MCF 10A (cell line): ENCODE data around the gene TFF2. TPM values are rescaled to one million over a fixed set of nuclear protein-coding genes. Genes with fewer than 3 reads are reported as not detected.

Experiments
- BruUV-seq: library from RNA; stranded (reverse); fragments of 400-500 nt; replicated peaks from 2 replicates; lab custom pipeline; 2021; lab: Mats Ljungman, UMichigan
- CTCF ChIA-PET: fragments of 300-600 bp; sonication (Branson Sonifier 250); formaldehyde crosslinking; extraction: SDS; loops from one replicate; lab custom pipeline; 2021; ENCODE audit warnings: antibody characterized with exemption, inconsistent platforms; lab: Yijun Ruan, JAX
- POLR2A ChIA-PET: fragments of 300-600, 350-650 bp; sonication (Branson Sonifier 250); formaldehyde crosslinking; extraction: SDS; loops from one replicate; lab custom pipeline; 2020; ENCODE audit warnings: antibody characterized with exemption, inconsistent platforms; lab: Yijun Ruan, JAX
- DNase-seq: peaks from one replicate; pipeline ENCODE4 v3.0.0-alpha.2; 2018; ENCODE audit not compliant: unreplicated experiment
- H3K27ac Mint-ChIP-seq: one replicate; pipeline ENCODE4 v1.8.0; 2022; ENCODE audit warnings: mild to moderate bottlenecking, low read depth, mixed read lengths; ENCODE audit not compliant: unreplicated experiment
- H3K27me3 Mint-ChIP-seq: one replicate; pipeline ENCODE4 v1.8.0; 2022; ENCODE audit warnings: mixed read lengths; ENCODE audit not compliant: insufficient read depth, unreplicated experiment
- H3K36me3 Mint-ChIP-seq: one replicate; pipeline ENCODE4 v1.8.0; 2022; ENCODE audit warnings: mild to moderate bottlenecking, moderate library complexity, mixed read lengths; ENCODE audit not compliant: insufficient read depth, unreplicated experiment
- H3K4me1 Mint-ChIP-seq: one replicate; pipeline ENCODE4 v1.8.0; 2022; ENCODE audit warnings: mixed read lengths; ENCODE audit not compliant: insufficient read depth, unreplicated experiment
- H3K4me3 Mint-ChIP-seq: one replicate; pipeline ENCODE4 v1.8.0; 2022; ENCODE audit warnings: mild to moderate bottlenecking, moderate library complexity, mixed read lengths; ENCODE audit not compliant: unreplicated experiment
- H3K9me3 Mint-ChIP-seq: one replicate; pipeline ENCODE4 v1.8.0; 2022; ENCODE audit warnings: mixed read lengths; ENCODE audit not compliant: unreplicated experiment
- CTCF ChIP-seq: fragments of 200-600 bp; IDR thresholded peaks from one replicate; pipeline ENCODE4 v1.8.0; 2022; ENCODE audit warnings: antibody characterized with exemption, mild to moderate bottlenecking; ENCODE audit not compliant: unreplicated experiment
- intact Hi-C: fragments of 100-400 bp; cut with micrococcal nuclease; formaldehyde crosslinking; loops from 2 replicates; pipeline ENCODE4 v1.14.1; 2022
- total RNA-seq: library from RNA; stranded (reverse); gene quantifications from 2 replicates; pipeline ENCODE4 v1.2.3, GENCODE V29; 2022

TFF2 gene
- total RNA-seq, 1 experiment from 2014 or later = not detected

DNA sequence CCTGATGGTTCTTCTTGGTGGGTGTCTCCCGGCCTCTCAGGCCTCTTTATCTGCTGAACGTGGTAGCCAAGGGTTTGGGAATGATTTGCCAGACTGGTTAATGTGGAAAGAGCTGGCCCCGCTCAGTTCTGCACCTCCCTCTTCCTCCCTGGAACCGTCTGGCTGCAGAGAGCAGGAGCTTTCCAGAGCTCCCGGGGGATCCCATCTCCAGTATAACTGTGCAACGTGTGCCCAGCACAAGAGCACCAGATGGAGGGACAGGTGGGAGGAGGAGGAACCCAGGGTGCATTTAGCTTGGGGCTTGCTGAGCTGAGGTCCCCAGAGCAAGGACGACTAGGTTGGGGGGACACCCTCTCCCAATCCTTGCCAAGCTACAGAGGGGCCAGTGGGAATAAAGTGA lies 10.5 kb upstream of the TFF2 start:
- Mint-ChIP-seq H3K9me3 (no peaks in the 10 kb centered on the region), H3K4me1 (no peaks in the 10 kb centered on the region), H3K36me3 (no peaks in the 10 kb centered on the region), H3K27ac (no peak overlapping the region), H3K27me3 (peaks cover 20% of the 10 kb centered on the region), H3K4me3 (no peak overlapping the region)
- no peak for DNase-seq
- ChIA-PET CTCF (interaction anchor here (0.6 to 1.4 kb wide), 2 partner anchors 12 to 27 kb away, joined by 3 read pairs; no protein-coding TSS in a partner anchor), POLR2A (no interaction called here)
- BruUV-seq = no TSS peak
- TF ChIP-seq CTCF = no peak
- intact Hi-C loops = no loop called here

- ChIA-PET CTCF (interaction anchor here (0.7 kb wide), 1 partner anchor 98 kb away, joined by 3 read pairs; no protein-coding TSS in a partner anchor), POLR2A (no interaction called here)
- BruUV-seq = no TSS peak
- Mint-ChIP-seq H3K36me3 (no peaks in the 10 kb centered on the region), H3K9me3 (no peaks in the 10 kb centered on the region), H3K4me3 (no peak overlapping the region), H3K27ac (no peak overlapping the region), H3K27me3 (peaks cover 22% of the 10 kb centered on the region), H3K4me1 (no peaks in the 10 kb centered on the region)
- intact Hi-C loops = no loop called here
- TF ChIP-seq CTCF = no peak
- DNase-seq = no peak
Observed at GRCh38 chr21:42360317-42360716, 9.5 kb upstream of the TFF2 start.

GRCh38 chr21:42358937-42359336 lies 8.1 kb upstream of the TFF2 start:
- ChIA-PET POLR2A (interaction anchor here (0.6 kb wide), 1 partner anchor 358 kb away, joined by 4 read pairs; no protein-coding TSS in a partner anchor), CTCF (interaction anchor here (0.6 kb wide), 1 partner anchor 234 kb away, joined by 3 read pairs; no protein-coding TSS in a partner anchor)
- H3K36me3 Mint-ChIP-seq = no peaks in the 10 kb centered on the region
- no peak for DNase-seq
- intact Hi-C loops = no loop called here
- no peak overlapping the region for H3K27ac Mint-ChIP-seq
- peaks cover 7% of the 10 kb centered on the region for H3K9me3 Mint-ChIP-seq
- no TSS peak for BruUV-seq
- TF ChIP-seq CTCF = no peak
- H3K4me1 Mint-ChIP-seq = no peaks in the 10 kb centered on the region
- H3K4me3 Mint-ChIP-seq = no peak overlapping the region
- H3K27me3 Mint-ChIP-seq = peaks cover 27% of the 10 kb centered on the region

DNA sequence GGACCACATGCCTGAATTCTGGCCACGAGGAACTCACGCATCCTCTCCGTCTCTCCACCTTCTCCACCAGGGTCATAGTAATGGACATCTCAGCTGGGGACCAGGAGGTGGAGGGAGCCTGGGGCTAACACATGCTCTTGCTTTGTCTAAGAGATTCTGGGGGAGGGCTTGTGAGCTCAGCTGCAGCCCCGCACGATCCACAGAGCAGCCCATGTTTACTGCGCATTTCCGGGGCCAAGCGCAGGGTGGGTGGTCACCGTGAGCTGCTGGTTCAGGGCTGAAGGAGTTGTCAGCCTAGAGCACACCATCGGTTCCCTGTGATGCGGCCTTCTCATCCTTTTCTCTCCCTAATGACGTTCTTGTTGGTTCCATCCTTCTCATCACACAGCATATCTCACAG lies 7.5 kb upstream of the TFF2 start:
- Mint-ChIP-seq H3K9me3 (peaks cover 13% of the 10 kb centered on the region), H3K36me3 (peaks cover 6% of the 10 kb centered on the region), H3K27me3 (peaks cover 27% of the 10 kb centered on the region), H3K4me3 (no peak overlapping the region), H3K27ac (no peak overlapping the region), H3K4me1 (no peaks in the 10 kb centered on the region)
- TF ChIP-seq CTCF = no peak
- ChIA-PET POLR2A (no interaction called here), CTCF (interaction anchor here (0.8 kb wide), 1 partner anchor 99 kb away, joined by 3 read pairs; no protein-coding TSS in a partner anchor)
- intact Hi-C loops = no loop called here
- DNase-seq = no peak
- no TSS peak for BruUV-seq
